KMS-11 (cell line): ENCODE data around the gene NUBP2.

Experiments used
- H2AFZ ChIP-seq: fragments of 200-600 bp; sonication (generic); 2 replicates; pipeline ENCODE4 v1.6.1; 2016; ENCODE audit warnings: antibody characterized with exemption, mixed run types, low read depth
- H3K27ac ChIP-seq: fragments of 200-600 bp; sonication (generic); 2 replicates; pipeline ENCODE4 v1.6.1; 2016; ENCODE audit warnings: mild to moderate bottlenecking, mixed run types
- H3K27me3 ChIP-seq: fragments of 200-600 bp; sonication (generic); 2 replicates; pipeline ENCODE4 v1.6.1; 2017; ENCODE audit warnings: mild to moderate bottlenecking, low read depth, mixed run types, moderate library complexity; ENCODE audit not compliant: insufficient read depth
- H3K36me3 ChIP-seq: fragments of 200-600 bp; sonication (generic); 2 replicates; pipeline ENCODE4 v1.6.1; 2017; ENCODE audit warnings: mild to moderate bottlenecking, mixed run types; ENCODE audit not compliant: insufficient read depth
- H3K4me1 ChIP-seq: fragments of 200-600 bp; sonication (generic); 2 replicates; pipeline ENCODE4 v1.6.1; 2016; ENCODE audit warnings: mild to moderate bottlenecking, low read depth, mixed run types; ENCODE audit not compliant: poor library complexity, severe bottlenecking
- H3K4me2 ChIP-seq: fragments of 200-600 bp; sonication (generic); 2 replicates; pipeline ENCODE4 v1.7.0; 2016; ENCODE audit warnings: mild to moderate bottlenecking, mixed run types
- H3K4me3 ChIP-seq: fragments of 200-600 bp; sonication (generic); IDR thresholded peaks from 2 replicates; pipeline ENCODE4 v1.6.1; 2017; ENCODE audit warnings: low read depth, low read length, mixed read lengths; ENCODE audit not compliant: insufficient read depth
- H3K79me2 ChIP-seq: fragments of 200-600 bp; sonication (generic); 2 replicates; pipeline ENCODE4 v1.6.1; 2016; ENCODE audit warnings: low read depth, mixed run types; ENCODE audit not compliant: insufficient read depth
- H3K9ac ChIP-seq: fragments of 200-600 bp; sonication (generic); 2 replicates; pipeline ENCODE4 v1.6.1; 2016; ENCODE audit warnings: mild to moderate bottlenecking, mixed run types
- H4K20me1 ChIP-seq: fragments of 200-600 bp; sonication (generic); 2 replicates; pipeline ENCODE4 v1.6.1; 2016; ENCODE audit warnings: mild to moderate bottlenecking, mixed run types; ENCODE audit not compliant: insufficient read depth
- CTCF ChIP-seq: fragments of 200-600 bp; sonication (generic); conservative IDR thresholded peaks from 2 replicates; pipeline ENCODE4 v1.6.1; 2017; ENCODE audit warnings: low read depth, mild to moderate bottlenecking, antibody characterized with exemption, low read length, moderate library complexity, mixed read lengths

Gene NUBP2

GRCh38 chr16:1788708-1789100 is 5.9 kb downstream of the NUBP2 start:
- H3K27me3 ChIP-seq, result no peaks in the 10 kb centered on the region

GRCh38 chr16:1789643-1790045 is 6.9 kb downstream of the NUBP2 start:
- peaks cover 17% of the 10 kb centered on the region for H3K79me2 ChIP-seq
- no peaks in the 10 kb centered on the region for H3K36me3 ChIP-seq
- no peaks in the 10 kb centered on the region for H3K27me3 ChIP-seq
- H4K20me1 ChIP-seq, result no peaks in the 10 kb centered on the region
- H3K4me2 ChIP-seq, result no peak overlapping the region
- H3K4me3 ChIP-seq, result no peak overlapping the region
- no peaks in the 10 kb centered on the region for H3K4me1 ChIP-seq
- no peak overlapping the region for H3K9ac ChIP-seq
- H2AFZ ChIP-seq, result no peak overlapping the region
- H3K27ac ChIP-seq, result no peak overlapping the region
- TF ChIP-seq CTCF, result no peak

More at GRCh38 chr16:1788708-1789100, 5.9 kb downstream of the NUBP2 start:
- H4K20me1 ChIP-seq, result no peaks in the 10 kb centered on the region
- no peak overlapping the region for H3K4me3 ChIP-seq
- H3K27ac ChIP-seq, result no peak overlapping the region
- no peak for TF ChIP-seq CTCF
- no peaks in the 10 kb centered on the region for H3K36me3 ChIP-seq
- peaks cover 27% of the 10 kb centered on the region for H3K79me2 ChIP-seq
- H2AFZ ChIP-seq, result no peak overlapping the region
- H3K4me1 ChIP-seq, result peaks cover 7% of the 10 kb centered on the region
- H3K4me2 ChIP-seq, result no peak overlapping the region
- H3K9ac ChIP-seq, result no peak overlapping the region

- no peak overlapping the region for H3K4me3 ChIP-seq
- no peaks in the 10 kb centered on the region for H4K20me1 ChIP-seq
- H3K9ac ChIP-seq, result no peak overlapping the region
- no peaks in the 10 kb centered on the region for H3K27me3 ChIP-seq
- no peaks in the 10 kb centered on the region for H3K4me1 ChIP-seq
- peaks cover 12% of the 10 kb centered on the region for H3K79me2 ChIP-seq
- TF ChIP-seq CTCF, result no peak
- no peaks in the 10 kb centered on the region for H3K36me3 ChIP-seq
- H3K27ac ChIP-seq, result no peak overlapping the region
- no peak overlapping the region for H2AFZ ChIP-seq
- H3K4me2 ChIP-seq, result no peak overlapping the region
Observed at GRCh38 chr16:1790261-1790610, 7.5 kb downstream of the NUBP2 start.

GRCh38 chr16:1790611-1791255 is 8.0 kb downstream of the NUBP2 start:
- Histone ChIP-seq H3K79me2 (peaks cover 7% of the 10 kb centered on the region), H3K4me1 (no peaks in the 10 kb centered on the region), H3K4me2 (no peak overlapping the region), H3K27ac (no peak overlapping the region), H3K36me3 (no peaks in the 10 kb centered on the region), H2AFZ (no peak overlapping the region), H3K4me3 (no peak overlapping the region), H3K9ac (no peak overlapping the region), H3K27me3 (no peaks in the 10 kb centered on the region), H4K20me1 (no peaks in the 10 kb centered on the region)
- TF ChIP-seq CTCF, result no peak
